PFSK-1 (cell line): ENCODE results near the gene HSD17B10.

ENCODE experiments used
- FOXP2 ChIP-seq: optimal IDR thresholded peaks from 2 replicates; pipeline ENCODE3; 2011; ENCODE audit warnings: borderline replicate concordance, control low read depth, inconsistent platforms; ENCODE audit not compliant: insufficient read depth; ENCODE audit errors: extremely low read length, extremely low read depth
- POLR2AphosphoS5 ChIP-seq: IDR thresholded peaks from 2 replicates; pipeline ENCODE4 v1.6.1; 2012; ENCODE audit warnings: low read depth, mild to moderate bottlenecking, control low read depth, low read length, moderate library complexity
- REST ChIP-seq, 2 experiments: IDR thresholded peaks; 2 replicates each; pipeline versions ENCODE4 v1.6.1 to v1.8.0; 2011 to 2012; ENCODE audit warnings: low read depth in 2 of 2, low read length in 2 of 2, control low read depth in 1 of 2, inconsistent platforms in 1 of 2, mild to moderate bottlenecking in 1 of 2, moderate library complexity in 1 of 2; ENCODE audit not compliant: insufficient read depth in 1 of 2
- SIN3A ChIP-seq: IDR thresholded peaks from 2 replicates; pipeline ENCODE4 v1.6.1; 2012; ENCODE audit warnings: mild to moderate bottlenecking, low read length, moderate library complexity, borderline replicate concordance; ENCODE audit not compliant: insufficient read depth
- TAF1 ChIP-seq: IDR thresholded peaks from 2 replicates; pipeline ENCODE4 v1.6.1; 2012; ENCODE audit warnings: low read length, control low read depth, borderline replicate concordance; ENCODE audit not compliant: insufficient read depth

GRCh38 chrX:53435997-53436396, 1.8 kb upstream of the HSD17B10 start:
- TF ChIP-seq REST (IDR thresholded peaks at IDR 0.05; ENCODE audit: insufficient read depth in 1 of 2, low read depth in 2 of 2, low read length in 2 of 2) (no peak), TAF1 (no peak), POLR2AphosphoS5 (no peak), SIN3A (no peak), FOXP2 (no peak)
